ENCODE measurements around the gene BMAL1.

Gene BMAL1

GRCh38 chr11:13291361-13291760 lies 13.8 kb downstream of the BMAL1 start:
- Histone ChIP-seq H3K4me2 (ENCODE audit: low read length) (no peak overlapping the region), H3K4me3 (ENCODE audit: low read depth, low read length) (no peak overlapping the region), H3K27me3 (ENCODE audit: control insufficient read depth, insufficient read depth, low read length) (no peaks in the 10 kb centered on the region), H3K79me2 (peaks cover 10% of the 10 kb centered on the region), H3K27ac (no peak overlapping the region), H3K9me3 (ENCODE audit: control insufficient read depth, low read length) (no peaks in the 10 kb centered on the region), H3K9ac (no peak overlapping the region), H3K36me3 (ENCODE audit: control insufficient read depth, insufficient read depth, low read length) (no peaks in the 10 kb centered on the region), H3K4me1 (peaks cover 6% of the 10 kb centered on the region), H2AFZ (no peak overlapping the region)
- no peak for TF ChIP-seq CTCF (IDR thresholded peaks at IDR 0.05)

- H3K36me3 ChIP-seq (ENCODE audit: control insufficient read depth, insufficient read depth, low read length), result no peaks in the 10 kb centered on the region
- H3K4me3 ChIP-seq (ENCODE audit: low read depth, low read length), result no peak overlapping the region
- H3K4me2 ChIP-seq (ENCODE audit: low read length), result no peak overlapping the region
- no peaks in the 10 kb centered on the region for H3K9me3 ChIP-seq (ENCODE audit: control insufficient read depth, low read length)
- H3K27ac ChIP-seq, result no peak overlapping the region
- peaks cover 6% of the 10 kb centered on the region for H3K4me1 ChIP-seq
- H3K27me3 ChIP-seq (ENCODE audit: control insufficient read depth, insufficient read depth, low read length), result no peaks in the 10 kb centered on the region
- H3K79me2 ChIP-seq, result peaks cover 10% of the 10 kb centered on the region
- TF ChIP-seq CTCF (IDR thresholded peaks at IDR 0.05), result no peak
- no peak overlapping the region for H2AFZ ChIP-seq
- no peak overlapping the region for H3K9ac ChIP-seq
Observed at GRCh38 chr11:13291800-13292199, 14.2 kb downstream of the BMAL1 start.

- Histone ChIP-seq H3K9me3 (ENCODE audit: control insufficient read depth, low read length) (no peaks in the 10 kb centered on the region), H3K27ac (no peak overlapping the region)
- no peak for TF ChIP-seq CTCF (IDR thresholded peaks at IDR 0.05)
Observed at GRCh38 chr11:13292970-13293369, 15.4 kb downstream of the BMAL1 start.

GRCh38 chr11:13294178-13294577 lies 16.6 kb downstream of the BMAL1 start:
- H3K27me3 ChIP-seq (ENCODE audit: control insufficient read depth, insufficient read depth, low read length), result no peaks in the 10 kb centered on the region
- H3K4me1 ChIP-seq, result peaks cover 6% of the 10 kb centered on the region
- no peak overlapping the region for H3K4me3 ChIP-seq (ENCODE audit: low read depth, low read length)
- H2AFZ ChIP-seq, result no peak overlapping the region
- TF ChIP-seq CTCF (IDR thresholded peaks at IDR 0.05), result no peak
- no peak overlapping the region for H3K9ac ChIP-seq
- H3K27ac ChIP-seq, result no peak overlapping the region
- H3K4me2 ChIP-seq (ENCODE audit: low read length), result no peak overlapping the region
- no peaks in the 10 kb centered on the region for H3K9me3 ChIP-seq (ENCODE audit: control insufficient read depth, low read length)
- no peaks in the 10 kb centered on the region for H3K36me3 ChIP-seq (ENCODE audit: control insufficient read depth, insufficient read depth, low read length)
- H3K79me2 ChIP-seq, result peaks cover 7% of the 10 kb centered on the region

More at GRCh38 chr11:13292970-13293369, 15.4 kb downstream of the BMAL1 start:
- H3K4me2 ChIP-seq (ENCODE audit: low read length), result no peak overlapping the region
- no peak overlapping the region for H3K4me3 ChIP-seq (ENCODE audit: low read depth, low read length)
- H3K9ac ChIP-seq, result no peak overlapping the region
- H3K27me3 ChIP-seq (ENCODE audit: control insufficient read depth, insufficient read depth, low read length), result no peaks in the 10 kb centered on the region
- H3K4me1 ChIP-seq, result peaks cover 6% of the 10 kb centered on the region
- H3K79me2 ChIP-seq, result peaks cover 10% of the 10 kb centered on the region
- no peaks in the 10 kb centered on the region for H3K36me3 ChIP-seq (ENCODE audit: control insufficient read depth, insufficient read depth, low read length)
- H2AFZ ChIP-seq, result no peak overlapping the region

- Histone ChIP-seq H3K4me3 (ENCODE audit: low read depth, low read length) (no peak overlapping the region), H3K79me2 (peaks cover 7% of the 10 kb centered on the region), H3K4me1 (peaks cover 6% of the 10 kb centered on the region), H3K27ac (no peak overlapping the region), H3K9ac (no peak overlapping the region), H3K9me3 (ENCODE audit: control insufficient read depth, low read length) (no peaks in the 10 kb centered on the region), H3K36me3 (ENCODE audit: control insufficient read depth, insufficient read depth, low read length) (no peaks in the 10 kb centered on the region), H3K27me3 (ENCODE audit: control insufficient read depth, insufficient read depth, low read length) (no peaks in the 10 kb centered on the region), H2AFZ (peak overlapping the region; percentile 22), H3K4me2 (ENCODE audit: low read length) (no peak overlapping the region)
- TF ChIP-seq CTCF (IDR thresholded peaks at IDR 0.05), result no peak
Observed at GRCh38 chr11:13294771-13295579, 17.4 kb downstream of the BMAL1 start.
